Keratinocyte (primary cell): Measurements from ENCODE around the gene ABCA4. TPM values are rescaled to one million over a fixed set of nuclear protein-coding genes. Genes with fewer than 3 reads are reported as not detected.

Source experiments
- DNase-seq: peaks from one replicate; pipeline ENCODE4 v3.0.0-alpha.2; 2011; ENCODE audit warnings: low read depth, missing footprints, low spot score
- FAIRE-seq: peaks from 2 replicates; lab custom pipeline; 2011; peaks lifted over from hg19 to GRCh38; lab: Jason Lieb, UNC
- H2AFZ ChIP-seq: 2 replicates; pipeline ENCODE4 v1.6.0; 2012; ENCODE audit warnings: low read length, control low read depth, inconsistent platforms; ENCODE audit not compliant: control insufficient read depth
- H3K27ac ChIP-seq: 2 replicates; pipeline ENCODE4 v1.5.1; 2011; ENCODE audit warnings: low read length; ENCODE audit not compliant: control insufficient read depth, insufficient read depth
- H3K27me3 ChIP-seq: 3 replicates; pipeline ENCODE4 v1.6.0; 2011; ENCODE audit warnings: low read length; ENCODE audit not compliant: control insufficient read depth, insufficient read depth; ENCODE audit errors: extremely low read depth
- H3K36me3 ChIP-seq, 2 experiments: 2 replicates in 1 of 2; 3 replicates in 1 of 2; pipeline ENCODE4 v1.5.1; 2011; ENCODE audit warnings: low read length in 2 of 2, mild to moderate bottlenecking in 1 of 2; ENCODE audit not compliant: control insufficient read depth in 2 of 2, insufficient read depth in 2 of 2; ENCODE audit errors: extremely low read depth in 1 of 2
- H3K4me1 ChIP-seq: 3 replicates; pipeline ENCODE4 v1.5.1; 2011; ENCODE audit warnings: low read length; ENCODE audit not compliant: control insufficient read depth, insufficient read depth; ENCODE audit errors: extremely low read depth
- H3K4me2 ChIP-seq: 3 replicates; pipeline ENCODE4 v1.6.0; 2011; ENCODE audit warnings: low read depth, low read length; ENCODE audit not compliant: control insufficient read depth, insufficient read depth; ENCODE audit errors: extremely low read depth
- H3K4me3 ChIP-seq, 3 experiments: fragments of 200-600 bp in 1 of 3; sonication (generic) in 1 of 3; 2 replicates in 2 of 3; 3 replicates in 1 of 3; pipeline ENCODE4 v1.5.1; 2011 to 2016; ENCODE audit warnings: low read length in 3 of 3, mild to moderate bottlenecking in 3 of 3, control low read depth in 2 of 3, inconsistent platforms in 1 of 3, low read depth in 1 of 3, mixed read lengths in 1 of 3, mixed run types in 1 of 3, moderate library complexity in 1 of 3; ENCODE audit not compliant: control insufficient read depth in 2 of 3, insufficient read depth in 2 of 3; ENCODE audit errors: extremely low read depth in 1 of 3
- H3K79me2 ChIP-seq: 2 replicates; pipeline ENCODE4 v1.6.0; 2012; ENCODE audit warnings: low read length; ENCODE audit not compliant: control insufficient read depth, insufficient read depth
- H3K9ac ChIP-seq: 3 replicates; pipeline ENCODE4 v1.6.0; 2011; ENCODE audit warnings: low read length; ENCODE audit not compliant: control insufficient read depth, insufficient read depth; ENCODE audit errors: extremely low read depth
- H3K9me1 ChIP-seq: 3 replicates; pipeline ENCODE4 v1.6.0; 2011; ENCODE audit warnings: low read length; ENCODE audit not compliant: control insufficient read depth, insufficient read depth; ENCODE audit errors: extremely low read depth
- H3K9me3 ChIP-seq: 2 replicates; pipeline ENCODE4 v1.5.1; 2012; ENCODE audit warnings: low read depth, low read length; ENCODE audit not compliant: control insufficient read depth
- H4K20me1 ChIP-seq: 3 replicates; pipeline ENCODE4 v1.6.0; 2011; ENCODE audit warnings: low read length; ENCODE audit not compliant: control insufficient read depth, insufficient read depth; ENCODE audit errors: extremely low read depth
- EZH2 ChIP-seq: IDR thresholded peaks from one replicate; pipeline ENCODE4 v1.6.1; 2012; ENCODE audit warnings: inconsistent platforms, mild to moderate bottlenecking, low read length, moderate library complexity
- dilution Hi-C: fragments of 300-500 bp; cut with MboI; formaldehyde crosslinking; loops from one replicate; pipeline ENCODE4 v1.7.0; 2020; ENCODE audit warnings: low sequenced_read_pairs; ENCODE audit not compliant: extremely low pct_ligation_motif_present
- polyA plus RNA-seq, 5 experiments: library from polyadenylated mRNA; depleted of rRNA in 3 of 5; stranded (reverse) in 3 of 5; stranded (forward) in 1 of 5; unstranded in 1 of 5; fragments of >200 nt; gene quantifications; 1 replicate in 1 of 5; 2 replicates in 3 of 5; 3 replicates in 1 of 5; pipeline versions ENCODE4 v1.2.1 to v1.2.3, GENCODE V29; 2011 to 2012; ENCODE audit warnings: missing spikeins in 2 of 5, low read depth in 1 of 5, low replicate concordance in 1 of 5
- TF ChIP-seq, protein P1 (sequence below), 3 experiments: IDR thresholded peaks in 1 of 3; conservative IDR thresholded peaks in 1 of 3; optimal IDR thresholded peaks in 1 of 3; 2 replicates in 2 of 3; 3 replicates in 1 of 3; pipeline versions ENCODE3 to v1.5.1; 2011; ENCODE audit warnings: low read length in 3 of 3, mild to moderate bottlenecking in 3 of 3, moderate library complexity in 2 of 3, control low read depth in 1 of 3, inconsistent platforms in 1 of 3; ENCODE audit not compliant: insufficient read depth in 2 of 3; ENCODE audit errors: extremely low read depth in 1 of 3

ABCA4 gene
- polyA plus RNA-seq, 1 donor (not counting 4 experiments of a cell fraction or from before 2014, with no cell fraction given) = 0.04 TPM

DNA sequence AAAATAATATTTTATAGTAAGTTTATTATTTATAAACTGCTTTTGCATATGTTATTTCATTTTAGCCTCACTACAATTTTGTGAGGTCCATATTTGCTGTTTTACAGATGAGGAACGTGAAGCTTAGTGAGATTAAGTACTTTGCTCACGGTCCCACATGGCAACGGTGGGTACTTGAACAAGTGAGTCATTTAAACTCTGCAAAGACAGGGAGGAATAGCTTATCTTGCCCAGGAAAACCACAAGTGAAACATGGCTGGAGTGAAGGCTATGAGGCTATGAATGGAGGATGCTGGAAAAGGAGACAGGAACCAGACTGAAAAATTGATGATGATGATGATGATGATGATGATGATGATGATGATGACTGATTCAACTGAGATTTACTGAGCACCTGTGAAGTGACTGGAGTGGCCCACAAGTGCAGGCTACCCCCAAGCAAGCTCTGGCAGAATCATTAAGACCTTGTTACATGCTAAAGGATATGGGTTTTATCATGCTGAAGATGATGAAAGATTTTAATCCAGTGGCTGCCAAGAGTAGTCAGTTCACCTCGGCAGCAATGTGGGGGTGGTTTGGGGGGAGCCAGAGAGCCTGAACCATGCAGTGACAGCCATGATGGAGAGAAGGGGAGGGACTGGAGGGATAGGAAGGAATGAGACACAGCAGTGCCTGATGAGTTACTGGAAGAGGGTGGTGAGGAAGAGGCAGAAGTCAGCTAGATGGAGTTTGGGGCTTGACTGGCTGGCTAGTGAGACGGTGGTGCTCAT, 1.4 kb upstream of the ABCA4 start:
- Histone ChIP-seq H3K36me3 (no peaks in the 10 kb centered on the region), H3K27ac (no peak overlapping the region), H3K9me1 (no peaks in the 10 kb centered on the region), H3K79me2 (no peaks in the 10 kb centered on the region), H4K20me1 (no peaks in the 10 kb centered on the region), H3K4me2 (no peak overlapping the region), H2AFZ (no peak overlapping the region), H3K4me1 (no peaks in the 10 kb centered on the region), H3K9me3 (no peaks in the 10 kb centered on the region), H3K9ac (no peak overlapping the region), H3K4me3 (no peak overlapping the region), H3K27me3 (no peaks in the 10 kb centered on the region)
- dilution Hi-C loops = no loop called here
- FAIRE-seq (no peak), DNase-seq (no peak)
- no peak for TF ChIP-seq EZH2
- TF ChIP-seq, protein P1, sequence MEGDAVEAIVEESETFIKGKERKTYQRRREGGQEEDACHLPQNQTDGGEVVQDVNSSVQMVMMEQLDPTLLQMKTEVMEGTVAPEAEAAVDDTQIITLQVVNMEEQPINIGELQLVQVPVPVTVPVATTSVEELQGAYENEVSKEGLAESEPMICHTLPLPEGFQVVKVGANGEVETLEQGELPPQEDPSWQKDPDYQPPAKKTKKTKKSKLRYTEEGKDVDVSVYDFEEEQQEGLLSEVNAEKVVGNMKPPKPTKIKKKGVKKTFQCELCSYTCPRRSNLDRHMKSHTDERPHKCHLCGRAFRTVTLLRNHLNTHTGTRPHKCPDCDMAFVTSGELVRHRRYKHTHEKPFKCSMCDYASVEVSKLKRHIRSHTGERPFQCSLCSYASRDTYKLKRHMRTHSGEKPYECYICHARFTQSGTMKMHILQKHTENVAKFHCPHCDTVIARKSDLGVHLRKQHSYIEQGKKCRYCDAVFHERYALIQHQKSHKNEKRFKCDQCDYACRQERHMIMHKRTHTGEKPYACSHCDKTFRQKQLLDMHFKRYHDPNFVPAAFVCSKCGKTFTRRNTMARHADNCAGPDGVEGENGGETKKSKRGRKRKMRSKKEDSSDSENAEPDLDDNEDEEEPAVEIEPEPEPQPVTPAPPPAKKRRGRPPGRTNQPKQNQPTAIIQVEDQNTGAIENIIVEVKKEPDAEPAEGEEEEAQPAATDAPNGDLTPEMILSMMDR (optimal IDR thresholded peaks at IDR 0.05 in 1 of 3, IDR thresholded peaks at IDR 0.05 in 1 of 3, conservative IDR thresholded peaks at IDR 0.05 in 1 of 3; ENCODE audit: extremely low read depth in 1 of 3, insufficient read depth in 2 of 3, low read length in 3 of 3) = no peak

DNA sequence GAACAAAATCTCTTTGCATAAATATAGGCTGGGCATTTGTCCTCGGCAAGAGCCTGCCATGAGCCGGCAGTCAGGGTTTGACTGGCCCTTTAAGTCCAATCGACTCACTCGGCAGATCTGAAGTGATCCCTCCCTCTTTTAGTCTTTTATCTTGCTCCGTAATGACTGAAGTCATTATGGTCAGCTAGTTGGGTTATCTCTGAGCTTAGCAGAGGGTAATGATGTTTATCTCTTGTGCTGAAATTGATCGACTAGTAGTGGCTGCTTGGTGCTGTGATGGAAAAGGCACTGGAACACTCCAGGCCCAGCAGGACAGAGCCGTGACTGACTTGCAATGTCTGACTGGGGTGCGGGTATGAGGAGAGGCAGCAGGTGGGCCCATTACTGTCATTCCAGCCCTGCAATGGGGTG, 468 bp upstream of the ABCA4 start:
- dilution Hi-C loops = no loop called here
- no peaks in the 10 kb centered on the region for H3K9me1 ChIP-seq
- H3K4me2 ChIP-seq = no peak overlapping the region
- H3K27me3 ChIP-seq = no peaks in the 10 kb centered on the region
- H3K4me1 ChIP-seq = no peaks in the 10 kb centered on the region
- no peak overlapping the region for H3K9ac ChIP-seq
- no peaks in the 10 kb centered on the region for H4K20me1 ChIP-seq
- H3K9me3 ChIP-seq = no peaks in the 10 kb centered on the region
- DNase-seq (no peak), FAIRE-seq (no peak)
- no peak for TF ChIP-seq EZH2
- TF ChIP-seq, protein P1 (optimal IDR thresholded peaks at IDR 0.05 in 1 of 3, IDR thresholded peaks at IDR 0.05 in 1 of 3, conservative IDR thresholded peaks at IDR 0.05 in 1 of 3; ENCODE audit: extremely low read depth in 1 of 3, insufficient read depth in 2 of 3, low read length in 3 of 3) = no peak
- no peak overlapping the region for H3K27ac ChIP-seq
- no peaks in the 10 kb centered on the region for H3K79me2 ChIP-seq
- H2AFZ ChIP-seq = no peak overlapping the region
- H3K4me3 ChIP-seq = no peak overlapping the region
- H3K36me3 ChIP-seq = no peaks in the 10 kb centered on the region
